Endothelial cell of umbilical vein (primary cell): ENCODE data around the gene MEI1. TPM values are rescaled to one million over a fixed set of nuclear protein-coding genes. Genes with fewer than 3 reads are reported as not detected.

Experiments
- BruUV-seq: library from RNA; stranded (reverse); fragments of 400-500 nt; replicated peaks from 2 replicates; lab custom pipeline; 2021; lab: Mats Ljungman, UMichigan
- CTCF ChIA-PET: fragments of 300-600, 350-600 bp; sonication (Branson Sonifier 250); formaldehyde crosslinking; loops from one replicate; lab custom pipeline; 2021; ENCODE audit warnings: antibody characterized with exemption, inconsistent platforms; lab: Charles Lee
- POLR2A ChIA-PET: fragments of 300-600, 350-600 bp; sonication (Branson Sonifier 250); formaldehyde crosslinking; loops from one replicate; lab custom pipeline; 2021; ENCODE audit warnings: antibody characterized with exemption, inconsistent platforms; lab: Charles Lee
- DNase-seq: peaks from one replicate; pipeline ENCODE4 v3.0.0-alpha.2; 2011; ENCODE audit warnings: low read depth, low spot score
- FAIRE-seq: peaks from 2 replicates; lab custom pipeline; 2011; peaks lifted over from hg19 to GRCh38; lab: Jason Lieb, UNC
- H2AFZ ChIP-seq: 2 replicates; pipeline ENCODE4 v1.6.0; 2012; ENCODE audit warnings: low read depth, low read length, control low read depth, inconsistent platforms
- H3K27ac ChIP-seq: 2 replicates; pipeline ENCODE4 v1.5.1; 2011; ENCODE audit warnings: low read depth, mild to moderate bottlenecking, control low read depth, low read length, moderate library complexity; ENCODE audit not compliant: insufficient read depth
- H3K27me3 ChIP-seq, 2 experiments: 2 replicates each; pipeline versions ENCODE4 v1.6.0 to v1.6.1; 2011; ENCODE audit warnings: low read length in 2 of 2, mixed read lengths in 1 of 2; ENCODE audit not compliant: control insufficient read depth in 2 of 2, insufficient read depth in 2 of 2
- H3K36me3 ChIP-seq, 2 experiments: 2 replicates in 1 of 2; 3 replicates in 1 of 2; pipeline ENCODE4 v1.5.1; 2011; ENCODE audit warnings: low read length in 2 of 2, mild to moderate bottlenecking in 1 of 2, moderate library complexity in 1 of 2; ENCODE audit not compliant: control insufficient read depth in 2 of 2, insufficient read depth in 2 of 2; ENCODE audit errors: extremely low read depth in 1 of 2
- H3K4me1 ChIP-seq: 3 replicates; pipeline ENCODE4 v1.5.1; 2011; ENCODE audit warnings: mild to moderate bottlenecking, low read length; ENCODE audit not compliant: control insufficient read depth, insufficient read depth; ENCODE audit errors: extremely low read depth
- H3K4me2 ChIP-seq: 2 replicates; pipeline ENCODE4 v1.6.1; 2011; ENCODE audit warnings: low read length, control low read depth, mixed read lengths; ENCODE audit not compliant: insufficient read depth
- H3K4me3 ChIP-seq, 3 experiments: fragments of 200-600 bp in 1 of 3; sonication (generic), shearing (Covaris generic) in 1 of 3; replicated peaks in 1 of 3; 2 replicates each; pipeline ENCODE4 v1.5.1; 2011 to 2016; ENCODE audit warnings: control low read depth in 3 of 3, low read length in 3 of 3, mild to moderate bottlenecking in 2 of 3, inconsistent platforms in 1 of 3, low read depth in 1 of 3, moderate library complexity in 1 of 3; ENCODE audit not compliant: insufficient read depth in 1 of 3
- H3K79me2 ChIP-seq: 2 replicates; pipeline ENCODE4 v1.6.0; 2012; ENCODE audit warnings: low read length, inconsistent platforms; ENCODE audit not compliant: control insufficient read depth, insufficient read depth
- H3K9ac ChIP-seq: replicated peaks from 2 replicates; pipeline ENCODE3; 2011; ENCODE audit warnings: low read length, control low read depth; ENCODE audit not compliant: insufficient read depth; ENCODE audit errors: extremely low read depth
- H3K9me1 ChIP-seq: replicated peaks from 3 replicates; pipeline ENCODE4 v1.6.0; 2011; ENCODE audit warnings: mild to moderate bottlenecking, low read length; ENCODE audit not compliant: control insufficient read depth, insufficient read depth; ENCODE audit errors: extremely low read depth
- H3K9me3 ChIP-seq: replicated peaks from 2 replicates; pipeline ENCODE4 v1.5.1; 2012; ENCODE audit warnings: low read length, inconsistent platforms; ENCODE audit not compliant: control insufficient read depth, insufficient read depth
- H4K20me1 ChIP-seq: replicated peaks from 2 replicates; pipeline ENCODE3; 2011; ENCODE audit warnings: mild to moderate bottlenecking, low read length; ENCODE audit not compliant: control insufficient read depth, insufficient read depth; ENCODE audit errors: extremely low read depth
- CTCF ChIP-seq, 2 donors: IDR thresholded peaks; 1 replicate in 1 of 2; 2 replicates in 1 of 2; pipeline ENCODE4 v1.5.1; 2011; ENCODE audit warnings: low read length in 2 of 2, mild to moderate bottlenecking in 2 of 2, moderate library complexity in 2 of 2, control low read depth in 1 of 2, inconsistent platforms in 1 of 2, low read depth in 1 of 2; ENCODE audit not compliant: insufficient read depth in 1 of 2; ENCODE audit errors: extremely low read depth in 1 of 2
- EZH2 ChIP-seq: IDR thresholded peaks from 2 replicates; pipeline ENCODE4 v1.6.1; 2012; ENCODE audit warnings: borderline replicate concordance, low read depth, mild to moderate bottlenecking, moderate library complexity, low read length, inconsistent platforms; ENCODE audit not compliant: severe bottlenecking
- FOS ChIP-seq: IDR thresholded peaks from 2 replicates; pipeline ENCODE4 v1.6.1; 2011; ENCODE audit warnings: mild to moderate bottlenecking, low read length, moderate library complexity, borderline replicate concordance; ENCODE audit not compliant: insufficient read depth
- GATA2 ChIP-seq: IDR thresholded peaks from 2 replicates; pipeline ENCODE4 v1.7.0; 2011; ENCODE audit warnings: low read depth, mild to moderate bottlenecking, moderate library complexity, mixed read lengths, low read length; ENCODE audit not compliant: insufficient read length, insufficient read depth
- JUN ChIP-seq: IDR thresholded peaks from 2 replicates; pipeline ENCODE4 v1.6.1; 2011; ENCODE audit warnings: borderline replicate concordance, low read depth; ENCODE audit not compliant: insufficient read length, insufficient read depth
- MYC ChIP-seq: IDR thresholded peaks from one replicate; pipeline ENCODE4 v1.6.1; 2011; ENCODE audit warnings: mild to moderate bottlenecking, low read depth, low read length
- POLR2A ChIP-seq: IDR thresholded peaks from 2 replicates; pipeline ENCODE4 v1.6.1; 2012; ENCODE audit warnings: low read depth, mild to moderate bottlenecking, control low read depth, low read length
- POLR2AphosphoS5 ChIP-seq: IDR thresholded peaks from 2 replicates; pipeline ENCODE4 v1.6.1; 2012; ENCODE audit warnings: low read depth, mild to moderate bottlenecking, control low read depth, low read length, moderate library complexity; ENCODE audit not compliant: insufficient read depth
- dilution Hi-C: fragments of 300-500 bp; cut with MboI; formaldehyde crosslinking; loops from one replicate; pipeline ENCODE4 v1.15.0; 2019; ENCODE audit warnings: low sequenced_read_pairs; ENCODE audit not compliant: extremely low pct_ligation_motif_present
- intact Hi-C: fragments of 100-400 bp; cut with micrococcal nuclease; formaldehyde crosslinking; loops from one replicate; pipeline ENCODE4 v1.10.0; 2022
- polyA plus RNA-seq, 4 experiments: library from polyadenylated mRNA; depleted of rRNA in 3 of 4; stranded (reverse) in 3 of 4; unstranded in 1 of 4; fragments of >200 nt; gene quantifications; 2 replicates each; pipeline versions ENCODE4 v1.2.1 to v1.2.3, GENCODE V29; 2011 to 2012; ENCODE audit warnings: missing spikeins in 1 of 4
- total RNA-seq: library from RNA; stranded (reverse); gene quantifications from 2 replicates; pipeline ENCODE4 v1.2.3, GENCODE V29; 2021
- TF ChIP-seq, protein P1 (sequence below): IDR thresholded peaks from 2 replicates; pipeline ENCODE4 v1.6.1; 2011; ENCODE audit not compliant: insufficient read depth, insufficient read length

The MEI1 gene
- total and polyA plus RNA-seq, 2 donors (not counting 3 experiments of a cell fraction or from before 2014, with no cell fraction given): 1.5 to 1.9 TPM

DNA sequence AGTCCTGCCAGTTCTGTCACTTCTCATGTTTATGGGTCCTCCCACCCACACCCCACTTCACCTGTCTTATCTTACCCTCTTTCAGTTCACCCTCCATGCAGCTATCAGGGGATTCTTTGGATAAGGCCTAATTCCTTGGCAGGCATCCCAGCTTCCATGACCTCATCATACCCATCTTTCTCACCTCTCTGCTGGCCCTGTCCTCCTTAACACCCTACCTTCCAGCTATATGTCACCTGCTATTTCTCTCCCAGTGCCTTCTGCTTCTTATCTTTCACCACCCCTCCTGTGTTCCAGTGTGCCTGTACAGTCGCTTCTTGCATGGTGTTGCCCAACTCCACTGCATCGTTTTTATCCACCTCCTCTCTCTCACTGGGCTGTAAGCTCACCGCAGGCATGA lies 38.9 kb upstream of the MEI1 start:
- Histone ChIP-seq H3K27ac (no peak overlapping the region), H3K4me2 (no peak overlapping the region), H3K4me1 (no peaks in the 10 kb centered on the region), H3K79me2 (no peaks in the 10 kb centered on the region), H3K9me1 (no peaks in the 10 kb centered on the region), H3K9ac (no peak overlapping the region), H3K9me3 (no peaks in the 10 kb centered on the region), H2AFZ (no peak overlapping the region), H3K4me3 (no peak overlapping the region), H4K20me1 (no peaks in the 10 kb centered on the region), H3K27me3 (no peaks in the 10 kb centered on the region), H3K36me3 (peaks cover 38 to 44% of the 10 kb centered on the region in 2 experiments)
- POLR2A ChIA-PET: no interaction called here
- DNase-seq (no peak), FAIRE-seq (no peak)
- dilution Hi-C loops: no loop called here
- no TSS peak for BruUV-seq
- CTCF ChIA-PET: interaction anchor here (1.4 kb wide), 2 partner anchors 9 to 280 kb away, joined by 3 to 8 read pairs; no protein-coding TSS in a partner anchor
- TF ChIP-seq JUN (no peak), POLR2A (no peak), CTCF (IDR thresholded peaks at IDR 0.05; ENCODE audit: extremely low read depth in 1 of 2, insufficient read depth in 1 of 2, low read depth in 1 of 2, low read length in 2 of 2) (no peak), GATA2 (no peak), MYC (no peak), EZH2 (no peak), FOS (no peak), POLR2AphosphoS5 (no peak)
- TF ChIP-seq, protein P1, sequence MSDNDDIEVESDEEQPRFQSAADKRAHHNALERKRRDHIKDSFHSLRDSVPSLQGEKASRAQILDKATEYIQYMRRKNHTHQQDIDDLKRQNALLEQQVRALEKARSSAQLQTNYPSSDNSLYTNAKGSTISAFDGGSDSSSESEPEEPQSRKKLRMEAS: no peak
- intact Hi-C loops: no loop called here
